ENCODE data around the gene GORAB. TPM values are rescaled to one million over a fixed set of nuclear protein-coding genes. Genes with fewer than 3 reads are reported as not detected.

GORAB gene
- total and polyA plus RNA-seq, 2 donors (not counting 3 experiments of a cell fraction or from before 2014, with no cell fraction given) = 4.4 to 6.4 TPM

DNA sequence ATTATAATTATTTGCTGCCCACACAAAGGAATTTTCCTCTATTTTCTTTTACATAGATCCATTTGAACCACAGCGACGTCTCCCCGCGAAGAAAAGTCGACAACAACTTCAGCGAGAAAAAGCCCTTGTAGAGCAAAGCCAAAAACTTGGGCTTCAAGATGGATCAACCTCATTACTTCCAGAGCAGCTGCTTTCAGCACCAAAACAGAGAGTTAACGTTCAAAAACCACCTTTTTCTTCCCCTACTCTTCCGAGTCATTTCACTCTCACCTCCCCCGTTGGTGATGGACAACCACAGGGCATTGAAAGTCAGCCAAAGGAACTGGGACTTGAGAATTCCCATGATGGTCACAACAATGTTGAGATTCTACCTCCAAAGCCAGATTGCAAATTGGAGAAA lies 7.2 kb downstream of the GORAB start:
- POLR2A ChIA-PET = no interaction called here
- Histone ChIP-seq H2AFZ (ENCODE audit: low read depth, low read length) (no peak overlapping the region), H3K27me3 (ENCODE audit: control insufficient read depth in 2 of 2, insufficient read depth in 2 of 2, low read length in 2 of 2) (no peaks in the 10 kb centered on the region), H3K9ac (replicated peaks; ENCODE audit: extremely low read depth, insufficient read depth, low read length) (no peak overlapping the region), H3K9me3 (replicated peaks; ENCODE audit: control insufficient read depth, insufficient read depth, low read length) (no peaks in the 10 kb centered on the region), H3K36me3 (ENCODE audit: control insufficient read depth in 2 of 2, extremely low read depth in 1 of 2, insufficient read depth in 2 of 2, low read length in 2 of 2) (peaks cover 4 to 5% of the 10 kb centered on the region in 2 experiments), H3K9me1 (replicated peaks; ENCODE audit: control insufficient read depth, extremely low read depth, insufficient read depth, low read length) (no peaks in the 10 kb centered on the region), H3K4me3 (replicated peaks in 1 of 3; ENCODE audit: insufficient read depth in 1 of 3, low read depth in 1 of 3, low read length in 3 of 3) (no peak overlapping the region), H3K4me1 (ENCODE audit: control insufficient read depth, extremely low read depth, insufficient read depth, low read length) (peaks cover 3% of the 10 kb centered on the region), H3K79me2 (ENCODE audit: control insufficient read depth, insufficient read depth, low read length) (peaks cover 18% of the 10 kb centered on the region), H3K4me2 (ENCODE audit: insufficient read depth, low read length) (no peak overlapping the region), H4K20me1 (replicated peaks; ENCODE audit: control insufficient read depth, extremely low read depth, insufficient read depth, low read length) (no peaks in the 10 kb centered on the region), H3K27ac (ENCODE audit: insufficient read depth, low read depth, low read length) (no peak overlapping the region)
- no TSS peak for BruUV-seq (replicated peaks)
- FAIRE-seq (no peak), DNase-seq (ENCODE audit: low read depth, low spot score) (no peak)
- CTCF ChIA-PET = no interaction called here
- intact Hi-C loops (cut with micrococcal nuclease) (loop anchor here (10.0 kb wide), 2 partner anchors 464 to 614 kb away; partner anchors contain the start of gene KIFAP3), dilution Hi-C loops (cut with MboI; ENCODE audit: extremely low pct_ligation_motif_present, low sequenced_read_pairs) (no loop called here)
- TF ChIP-seq POLR2AphosphoS5 (IDR thresholded peaks at IDR 0.05; ENCODE audit: insufficient read depth, low read depth, low read length) = no peak
- TF ChIP-seq, protein P1, sequence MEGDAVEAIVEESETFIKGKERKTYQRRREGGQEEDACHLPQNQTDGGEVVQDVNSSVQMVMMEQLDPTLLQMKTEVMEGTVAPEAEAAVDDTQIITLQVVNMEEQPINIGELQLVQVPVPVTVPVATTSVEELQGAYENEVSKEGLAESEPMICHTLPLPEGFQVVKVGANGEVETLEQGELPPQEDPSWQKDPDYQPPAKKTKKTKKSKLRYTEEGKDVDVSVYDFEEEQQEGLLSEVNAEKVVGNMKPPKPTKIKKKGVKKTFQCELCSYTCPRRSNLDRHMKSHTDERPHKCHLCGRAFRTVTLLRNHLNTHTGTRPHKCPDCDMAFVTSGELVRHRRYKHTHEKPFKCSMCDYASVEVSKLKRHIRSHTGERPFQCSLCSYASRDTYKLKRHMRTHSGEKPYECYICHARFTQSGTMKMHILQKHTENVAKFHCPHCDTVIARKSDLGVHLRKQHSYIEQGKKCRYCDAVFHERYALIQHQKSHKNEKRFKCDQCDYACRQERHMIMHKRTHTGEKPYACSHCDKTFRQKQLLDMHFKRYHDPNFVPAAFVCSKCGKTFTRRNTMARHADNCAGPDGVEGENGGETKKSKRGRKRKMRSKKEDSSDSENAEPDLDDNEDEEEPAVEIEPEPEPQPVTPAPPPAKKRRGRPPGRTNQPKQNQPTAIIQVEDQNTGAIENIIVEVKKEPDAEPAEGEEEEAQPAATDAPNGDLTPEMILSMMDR (IDR thresholded peaks at IDR 0.05; ENCODE audit: extremely low read depth in 1 of 2, insufficient read depth in 1 of 2, low read depth in 1 of 2, low read length in 2 of 2) = no peak
- no peak for TF ChIP-seq POLR2A (IDR thresholded peaks at IDR 0.05; ENCODE audit: low read depth, low read length)

DNA sequence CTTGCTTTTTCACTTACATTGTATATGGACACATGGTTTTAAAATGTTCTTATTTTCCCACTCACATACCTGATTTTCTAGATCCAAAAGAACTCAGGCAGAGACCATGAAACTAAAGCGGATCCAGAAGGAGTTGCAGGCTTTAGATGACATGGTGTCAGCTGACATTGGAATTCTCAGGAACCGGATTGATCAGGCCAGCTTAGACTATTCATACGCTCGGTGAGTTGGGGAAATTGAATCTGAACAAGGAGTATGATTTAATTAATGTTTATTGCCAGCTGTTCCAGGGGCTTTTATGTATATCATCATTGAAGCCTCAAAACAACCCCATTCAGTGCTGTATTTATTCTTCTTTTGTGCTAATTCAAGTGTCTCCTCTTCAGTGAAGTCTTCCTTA lies 12.7 kb downstream of the GORAB start:
- H3K27ac ChIP-seq (ENCODE audit: insufficient read depth, low read depth, low read length) = no peak overlapping the region
- FAIRE-seq (no peak), DNase-seq (ENCODE audit: low read depth, low spot score) (no peak)
- no peak overlapping the region for H3K4me2 ChIP-seq (ENCODE audit: insufficient read depth, low read length)
- no peak overlapping the region for H2AFZ ChIP-seq (ENCODE audit: low read depth, low read length)
- dilution Hi-C loops (cut with MboI; ENCODE audit: extremely low pct_ligation_motif_present, low sequenced_read_pairs) (no loop called here), intact Hi-C loops (cut with micrococcal nuclease) (no loop called here)
- no TSS peak for BruUV-seq (replicated peaks)
- H3K9me1 ChIP-seq (replicated peaks; ENCODE audit: control insufficient read depth, extremely low read depth, insufficient read depth, low read length) = no peaks in the 10 kb centered on the region
- H3K27me3 ChIP-seq (ENCODE audit: control insufficient read depth in 2 of 2, insufficient read depth in 2 of 2, low read length in 2 of 2) = no peaks in the 10 kb centered on the region
- H3K9ac ChIP-seq (replicated peaks; ENCODE audit: extremely low read depth, insufficient read depth, low read length) = no peak overlapping the region
- ChIA-PET CTCF (interaction anchor here (1.1 to 1.5 kb wide), 3 partner anchors 49 to 385 kb away, joined by 3 to 4 read pairs (median 4); no protein-coding TSS in a partner anchor), POLR2A (interaction anchor here (0.6 to 1.0 kb wide), 2 partner anchors 13 to 41 kb away, joined by 3 to 4 read pairs; partner anchors contain the start of gene GORAB)
- no peak overlapping the region for H3K4me3 ChIP-seq (replicated peaks in 1 of 3; ENCODE audit: insufficient read depth in 1 of 3, low read depth in 1 of 3, low read length in 3 of 3)
- H3K36me3 ChIP-seq (ENCODE audit: control insufficient read depth in 2 of 2, extremely low read depth in 1 of 2, insufficient read depth in 2 of 2, low read length in 2 of 2) = peaks cover 8 to 9% of the 10 kb centered on the region in 2 experiments
- peaks cover 3% of the 10 kb centered on the region for H3K4me1 ChIP-seq (ENCODE audit: control insufficient read depth, extremely low read depth, insufficient read depth, low read length)
- H3K79me2 ChIP-seq (ENCODE audit: control insufficient read depth, insufficient read depth, low read length) = no peaks in the 10 kb centered on the region
- no peaks in the 10 kb centered on the region for H4K20me1 ChIP-seq (replicated peaks; ENCODE audit: control insufficient read depth, extremely low read depth, insufficient read depth, low read length)
- H3K9me3 ChIP-seq (replicated peaks; ENCODE audit: control insufficient read depth, insufficient read depth, low read length) = no peaks in the 10 kb centered on the region
- TF ChIP-seq, protein P1 (IDR thresholded peaks at IDR 0.05; ENCODE audit: extremely low read depth in 1 of 2, insufficient read depth in 1 of 2, low read depth in 1 of 2, low read length in 2 of 2) = no peak
- TF ChIP-seq MAX (IDR thresholded peaks at IDR 0.05; ENCODE audit: insufficient read depth, insufficient read length) (no peak), POLR2A (IDR thresholded peaks at IDR 0.05; ENCODE audit: low read depth, low read length) (no peak), GATA2 (IDR thresholded peaks at IDR 0.05; ENCODE audit: insufficient read depth, insufficient read length, low read depth, low read length) (no peak), JUN (IDR thresholded peaks at IDR 0.05; ENCODE audit: borderline replicate concordance, insufficient read depth, insufficient read length, low read depth) (no peak), FOS (IDR thresholded peaks at IDR 0.05; ENCODE audit: borderline replicate concordance, insufficient read depth, low read length) (no peak), MYC (IDR thresholded peaks at IDR 0.05; ENCODE audit: low read depth, low read length) (no peak), POLR2AphosphoS5 (IDR thresholded peaks at IDR 0.05; ENCODE audit: insufficient read depth, low read depth, low read length) (no peak), EZH2 (IDR thresholded peaks at IDR 0.05; ENCODE audit: borderline replicate concordance, low read depth, low read length, severe bottlenecking) (no peak)

All from endothelial cell of umbilical vein (primary cell).